ENCODE results near the gene DLGAP1. TPM values are rescaled to one million over a fixed set of nuclear protein-coding genes. Genes with fewer than 3 reads are reported as not detected.

The DLGAP1 gene
- total and polyA plus RNA-seq, 2 of the 8 experiments (the other 6 are each of a cell fraction or from before 2014, with no cell fraction given) = 11.8 to 16.9 TPM

GRCh38 chr18:3566851-3567250, 888.3 kb downstream of the DLGAP1 start:
- H2BK20ac ChIP-seq (ENCODE audit: low read length) = no peak overlapping the region
- H2AFZ ChIP-seq (ENCODE audit: low read length) = no peak overlapping the region
- H2BK120ac ChIP-seq (replicated peaks; ENCODE audit: low read depth, low read length) = no peak overlapping the region
- no peak overlapping the region for H3K4me3 ChIP-seq (ENCODE audit: extremely low read depth in 1 of 4, insufficient read depth in 2 of 4, low read depth in 3 of 4, low read length in 4 of 4)
- ChIA-PET CTCF (ENCODE audit: partially characterized antibody) (no interaction called here), POLR2A (ENCODE audit: partially characterized antibody) (no interaction called here)
- FAIRE-seq = no peak
- no peaks in the 10 kb centered on the region for H4K20me1 ChIP-seq (replicated peaks in 1 of 2; ENCODE audit: control insufficient read depth in 1 of 2, insufficient read depth in 2 of 2, low read length in 2 of 2)
- H3K9me3 ChIP-seq (ENCODE audit: insufficient read depth in 2 of 2, low read depth in 1 of 2, low read length in 1 of 2) = no peaks in the 10 kb centered on the region
- no peak overlapping the region for H4K91ac ChIP-seq (replicated peaks; ENCODE audit: insufficient read length, low read length)
- no peak overlapping the region for H3K4ac ChIP-seq (replicated peaks; ENCODE audit: insufficient read length, low read depth, low read length)
- H3K18ac ChIP-seq (ENCODE audit: extremely low read depth, low read length) = no peak overlapping the region
- no peak overlapping the region for H3K4me2 ChIP-seq (ENCODE audit: insufficient read depth in 1 of 2, low read depth in 2 of 2, low read length in 2 of 2)
- H4K5ac ChIP-seq (ENCODE audit: insufficient read length, low read depth, low read length) = no peak overlapping the region
- H3K27ac ChIP-seq (ENCODE audit: low read depth, low read length) = no peak overlapping the region
- H3K14ac ChIP-seq (ENCODE audit: insufficient read length) = no peak overlapping the region
- no peaks in the 10 kb centered on the region for H3K23me2 ChIP-seq (ENCODE audit: low read depth, low read length)
- no peak overlapping the region for H2BK12ac ChIP-seq (ENCODE audit: low read depth, low read length)
- no peak overlapping the region for H3K9ac ChIP-seq (replicated peaks in 1 of 4; ENCODE audit: extremely low read depth in 1 of 4, low read depth in 3 of 4, low read length in 3 of 4)
- no peak overlapping the region for H4K8ac ChIP-seq (ENCODE audit: extremely low read depth, insufficient read depth, low read length)
- H3K27me3 ChIP-seq (replicated peaks in 1 of 4; ENCODE audit: control insufficient read depth in 3 of 4, extremely low read depth in 1 of 4, insufficient read depth in 3 of 4, low read length in 3 of 4) = no peaks in the 10 kb centered on the region
- no peak overlapping the region for H2BK5ac ChIP-seq (ENCODE audit: low read depth, low read length)
- no peak overlapping the region for H2BK15ac ChIP-seq (ENCODE audit: low read length)
- DNase-seq (ENCODE audit: low read depth in 1 of 2, low spot score in 2 of 2) = no peak
- no peaks in the 10 kb centered on the region for H3K36me3 ChIP-seq (ENCODE audit: control insufficient read depth in 2 of 4, insufficient read depth in 4 of 4, low read length in 3 of 4)
- no peaks in the 10 kb centered on the region for H3K79me1 ChIP-seq (ENCODE audit: low read depth, low read length)
- no peak overlapping the region for H3K56ac ChIP-seq (replicated peaks; ENCODE audit: insufficient read length, low read depth, low read length)
- no peaks in the 10 kb centered on the region for H3K4me1 ChIP-seq (replicated peaks in 1 of 4; ENCODE audit: control insufficient read depth in 3 of 4, insufficient read depth in 4 of 4, low read length in 3 of 4)
- H3K23ac ChIP-seq (ENCODE audit: insufficient read length) = no peak overlapping the region
- no peaks in the 10 kb centered on the region for H3K79me2 ChIP-seq (ENCODE audit: control insufficient read depth in 1 of 2, insufficient read depth in 2 of 2, low read length in 2 of 2)
- no peak overlapping the region for H2AK5ac ChIP-seq (ENCODE audit: low read depth, low read length)
- TF ChIP-seq HDAC2 (IDR thresholded peaks at IDR 0.05; ENCODE audit: borderline replicate concordance in 1 of 2, low read depth in 2 of 2, low read length in 2 of 2) = no peak
- no peak for TF ChIP-seq CTBP2 (IDR thresholded peaks at IDR 0.05; ENCODE audit: borderline replicate concordance, insufficient read depth, insufficient read length, low read length)
- no peak for TF ChIP-seq KDM5A (IDR thresholded peaks at IDR 0.05; ENCODE audit: low read length)
- TF ChIP-seq CBX5 (IDR thresholded peaks at IDR 0.05; ENCODE audit: low read depth, low read length) = no peak
- no peak for TF ChIP-seq TEAD4 (IDR thresholded peaks at IDR 0.05; ENCODE audit: low read depth, low read length)
- TF ChIP-seq TCF12 (IDR thresholded peaks at IDR 0.05; ENCODE audit: low read depth, low read length) = no peak
- no peak for TF ChIP-seq CREB1 (IDR thresholded peaks at IDR 0.05)
- TF ChIP-seq SIRT6 (IDR thresholded peaks at IDR 0.05; ENCODE audit: low read length) = no peak
